Measurements from ENCODE around the gene PLPP6. TPM values are rescaled to one million over a fixed set of nuclear protein-coding genes. Genes with fewer than 3 reads are reported as not detected.

The PLPP6 gene
- total RNA-seq, 1 experiment from 2014 or later: 13.4 TPM

DNA sequence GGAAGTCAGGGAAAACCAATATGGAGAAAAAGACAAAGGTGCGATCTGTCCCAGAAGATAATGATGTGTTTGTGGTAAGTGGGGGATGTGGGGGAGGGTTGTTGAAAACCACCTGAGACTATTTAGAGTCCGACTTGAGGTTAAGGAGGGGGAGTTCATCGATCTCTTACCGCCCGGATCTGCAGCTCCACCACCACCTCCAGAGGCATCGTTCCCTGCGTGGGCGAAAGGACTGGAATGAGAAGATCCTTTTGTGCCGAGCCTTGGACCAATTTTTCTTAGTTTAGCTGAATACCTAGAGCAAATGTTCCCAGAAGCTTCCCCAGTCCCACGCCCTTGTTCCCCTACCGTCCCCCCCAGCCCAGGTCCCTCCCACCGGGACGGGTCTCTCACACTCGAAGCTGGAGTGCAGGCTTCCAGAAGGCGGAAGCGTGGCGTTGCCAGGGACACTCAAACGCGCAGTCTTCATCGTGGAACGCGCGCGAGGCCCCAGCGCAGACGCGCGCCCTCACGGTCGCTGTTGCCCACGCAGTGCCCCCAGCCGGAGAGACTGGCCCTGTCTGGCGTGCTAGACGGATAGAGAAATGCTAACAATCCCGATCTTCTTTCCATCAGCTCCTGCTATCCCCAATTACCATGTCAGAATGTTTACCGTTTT lies 4.1 kb downstream of the PLPP6 start, which contains the start of gene SPATA6L:
Gene SPATA6L (minus strand): TSS at position 439 of the 658 bp plus-strand sequence. CDS start 230 bp downstream, at position 209.
- peaks cover 66% of the 10 kb centered on the region for H3K4me1 Mint-ChIP-seq
- H3K9me3 Mint-ChIP-seq: no peaks in the 10 kb centered on the region
- CTCF ChIA-PET: interaction anchor here (1.0 to 2.4 kb wide), 5 partner anchors 10 to 279 kb away, joined by 3 to 8 read pairs (median 5); partner anchors contain the start of gene CDC37L1
- H3K36me3 Mint-ChIP-seq: no peaks in the 10 kb centered on the region
- TF ChIP-seq, protein P1, sequence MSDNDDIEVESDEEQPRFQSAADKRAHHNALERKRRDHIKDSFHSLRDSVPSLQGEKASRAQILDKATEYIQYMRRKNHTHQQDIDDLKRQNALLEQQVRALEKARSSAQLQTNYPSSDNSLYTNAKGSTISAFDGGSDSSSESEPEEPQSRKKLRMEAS (CRISPR knock-in tag; IDR thresholded peaks at IDR 0.05): peak; percentile 44; the same call in 1 of the 2 replicates
- TF ChIP-seq GABPB1 (CRISPR knock-in tag; IDR thresholded peaks at IDR 0.05): no peak
- TF ChIP-seq CBFB (CRISPR knock-in tag; IDR thresholded peaks at IDR 0.05; ENCODE audit: low read depth): no peak
- 0 out of 2 replicates have a peak, but pooled peaks have one; percentile 47 for TF ChIP-seq ETV6 (CRISPR knock-in tag; IDR thresholded peaks at IDR 0.05)
- TF ChIP-seq, protein P2, sequence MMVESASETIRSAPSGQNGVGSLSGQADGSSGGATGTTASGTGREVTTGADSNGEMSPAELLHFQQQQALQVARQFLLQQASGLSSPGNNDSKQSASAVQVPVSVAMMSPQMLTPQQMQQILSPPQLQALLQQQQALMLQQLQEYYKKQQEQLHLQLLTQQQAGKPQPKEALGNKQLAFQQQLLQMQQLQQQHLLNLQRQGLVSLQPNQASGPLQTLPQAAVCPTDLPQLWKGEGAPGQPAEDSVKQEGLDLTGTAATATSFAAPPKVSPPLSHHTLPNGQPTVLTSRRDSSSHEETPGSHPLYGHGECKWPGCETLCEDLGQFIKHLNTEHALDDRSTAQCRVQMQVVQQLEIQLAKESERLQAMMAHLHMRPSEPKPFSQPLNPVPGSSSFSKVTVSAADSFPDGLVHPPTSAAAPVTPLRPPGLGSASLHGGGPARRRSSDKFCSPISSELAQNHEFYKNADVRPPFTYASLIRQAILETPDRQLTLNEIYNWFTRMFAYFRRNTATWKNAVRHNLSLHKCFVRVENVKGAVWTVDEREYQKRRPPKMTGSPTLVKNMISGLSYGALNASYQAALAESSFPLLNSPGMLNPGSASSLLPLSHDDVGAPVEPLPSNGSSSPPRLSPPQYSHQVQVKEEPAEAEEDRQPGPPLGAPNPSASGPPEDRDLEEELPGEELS (CRISPR knock-in tag; IDR thresholded peaks at IDR 0.05): 0 out of 2 replicates have a peak, but pooled peaks have one; percentile 46
- ATAC-seq (no peak), DNase-seq (ENCODE audit: low spot score) (peak; percentile 34)
- POLR2A ChIA-PET: interaction anchor here (0.6 to 2.3 kb wide), 2 partner anchors 13 to 75 kb away, joined by 3 to 13 read pairs; partner anchors contain the start of genes AK3 and CDC37L1
- H3K27ac Mint-ChIP-seq: no peak within 1 kb of the TSS
- H3K4me3 Mint-ChIP-seq: peak within 1 kb of the TSS; percentile 82
- no peaks in the 10 kb centered on the region; the same call in 1 of the 2 replicates for H3K27me3 Mint-ChIP-seq (ENCODE audit: low read depth)

DNA sequence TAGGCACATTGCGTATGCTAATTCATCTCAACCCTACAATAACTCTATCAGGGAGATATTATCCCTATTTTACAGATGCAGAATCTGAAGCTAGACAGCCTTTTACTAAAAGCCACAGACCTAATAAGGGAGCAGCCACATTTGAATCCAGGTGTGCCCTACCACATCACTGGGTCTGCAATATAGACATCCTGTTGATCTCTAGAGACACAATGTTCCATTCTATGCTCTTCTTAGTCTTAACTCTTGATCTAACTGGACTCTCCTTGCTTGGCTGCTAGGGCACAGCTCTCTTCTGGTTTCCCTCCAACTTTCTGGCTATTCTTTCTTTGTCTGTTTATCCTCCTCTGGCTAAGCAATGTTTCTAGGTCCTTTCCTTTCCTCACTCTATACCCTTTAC lies 5.6 kb downstream of the PLPP6 start:
- ATAC-seq: no peak
- Mint-ChIP-seq H3K27ac (no peak overlapping the region), H3K9me3 (no peaks in the 10 kb centered on the region), H3K36me3 (no peaks in the 10 kb centered on the region), H3K4me1 (peaks cover 59% of the 10 kb centered on the region), H3K27me3 (ENCODE audit: low read depth) (no peaks in the 10 kb centered on the region; the same call in 1 of the 2 replicates), H3K4me3 (no peak overlapping the region)
- DNase-seq (ENCODE audit: low spot score): no peak
- ChIA-PET POLR2A (no interaction called here), CTCF (no interaction called here)
- no peak for TF ChIP-seq MYBL2 (CRISPR knock-in tag; IDR thresholded peaks at IDR 0.05)
- TF ChIP-seq, protein P3, sequence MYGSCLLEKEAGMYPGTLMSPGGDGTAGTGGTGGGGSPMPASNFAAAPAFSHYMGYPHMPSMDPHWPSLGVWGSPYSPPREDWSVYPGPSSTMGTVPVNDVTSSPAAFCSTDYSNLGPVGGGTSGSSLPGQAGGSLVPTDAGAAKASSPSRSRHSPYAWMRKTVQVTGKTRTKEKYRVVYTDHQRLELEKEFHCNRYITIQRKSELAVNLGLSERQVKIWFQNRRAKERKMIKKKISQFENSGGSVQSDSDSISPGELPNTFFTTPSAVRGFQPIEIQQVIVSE (CRISPR knock-in tag; IDR thresholded peaks at IDR 0.05; ENCODE audit: borderline replicate concordance): no peak
- TF ChIP-seq, protein P4, sequence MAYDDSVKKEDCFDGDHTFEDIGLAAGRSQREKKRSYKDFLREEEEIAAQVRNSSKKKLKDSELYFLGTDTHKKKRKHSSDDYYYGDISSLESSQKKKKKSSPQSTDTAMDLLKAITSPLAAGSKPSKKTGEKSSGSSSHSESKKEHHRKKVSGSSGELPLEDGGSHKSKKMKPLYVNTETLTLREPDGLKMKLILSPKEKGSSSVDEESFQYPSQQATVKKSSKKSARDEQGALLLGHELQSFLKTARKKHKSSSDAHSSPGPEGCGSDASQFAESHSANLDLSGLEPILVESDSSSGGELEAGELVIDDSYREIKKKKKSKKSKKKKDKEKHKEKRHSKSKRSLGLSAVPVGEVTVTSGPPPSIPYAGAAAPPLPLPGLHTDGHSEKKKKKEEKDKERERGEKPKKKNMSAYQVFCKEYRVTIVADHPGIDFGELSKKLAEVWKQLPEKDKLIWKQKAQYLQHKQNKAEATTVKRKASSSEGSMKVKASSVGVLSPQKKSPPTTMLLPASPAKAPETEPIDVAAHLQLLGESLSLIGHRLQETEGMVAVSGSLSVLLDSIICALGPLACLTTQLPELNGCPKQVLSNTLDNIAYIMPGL (CRISPR knock-in tag; IDR thresholded peaks at IDR 0.05): no peak
- TF ChIP-seq, protein P5, sequence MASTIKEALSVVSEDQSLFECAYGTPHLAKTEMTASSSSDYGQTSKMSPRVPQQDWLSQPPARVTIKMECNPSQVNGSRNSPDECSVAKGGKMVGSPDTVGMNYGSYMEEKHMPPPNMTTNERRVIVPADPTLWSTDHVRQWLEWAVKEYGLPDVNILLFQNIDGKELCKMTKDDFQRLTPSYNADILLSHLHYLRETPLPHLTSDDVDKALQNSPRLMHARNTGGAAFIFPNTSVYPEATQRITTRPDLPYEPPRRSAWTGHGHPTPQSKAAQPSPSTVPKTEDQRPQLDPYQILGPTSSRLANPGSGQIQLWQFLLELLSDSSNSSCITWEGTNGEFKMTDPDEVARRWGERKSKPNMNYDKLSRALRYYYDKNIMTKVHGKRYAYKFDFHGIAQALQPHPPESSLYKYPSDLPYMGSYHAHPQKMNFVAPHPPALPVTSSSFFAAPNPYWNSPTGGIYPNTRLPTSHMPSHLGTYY (CRISPR knock-in tag; IDR thresholded peaks at IDR 0.05): no peak
- TF ChIP-seq ELF4 (CRISPR knock-in tag; IDR thresholded peaks at IDR 0.05; ENCODE audit: low read depth): no peak

DNA sequence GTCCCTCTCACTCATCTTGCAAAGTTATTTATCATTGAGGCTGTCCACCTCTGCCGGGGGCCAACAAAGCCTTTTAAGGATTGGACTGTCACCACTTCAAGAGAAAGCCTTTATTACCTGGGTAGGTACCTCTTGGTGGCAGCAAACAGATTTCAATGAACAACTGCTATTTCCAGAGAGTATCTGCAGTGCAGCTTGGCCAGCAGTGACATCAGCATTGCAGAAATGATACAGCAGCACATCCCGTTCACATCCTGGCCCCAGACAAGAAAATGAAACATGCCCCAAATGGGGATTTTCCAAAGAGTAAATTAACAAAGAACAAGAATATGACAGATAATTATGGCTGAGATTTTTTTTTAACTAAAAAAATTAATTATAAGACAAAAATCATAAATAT lies 6.5 kb downstream of the PLPP6 start:
- H3K9me3 Mint-ChIP-seq: no peaks in the 10 kb centered on the region
- CTCF ChIA-PET: no interaction called here

More for the DNA sequence above, 6.5 kb downstream of the PLPP6 start:
- Mint-ChIP-seq H3K27me3 (ENCODE audit: low read depth) (no peaks in the 10 kb centered on the region; the same call in 1 of the 2 replicates), H3K4me1 (peaks cover 51% of the 10 kb centered on the region), H3K36me3 (no peaks in the 10 kb centered on the region), H3K27ac (no peak overlapping the region), H3K4me3 (no peak overlapping the region)
- DNase-seq (ENCODE audit: low spot score): no peak
- TF ChIP-seq, protein P2 (CRISPR knock-in tag; IDR thresholded peaks at IDR 0.05): no peak
- TF ChIP-seq SMAD3 (CRISPR knock-in tag; IDR thresholded peaks at IDR 0.05; ENCODE audit: borderline replicate concordance) (no peak), RORB (CRISPR knock-in tag; IDR thresholded peaks at IDR 0.05) (no peak)
- ATAC-seq: no peak
- POLR2A ChIA-PET: no interaction called here
